Keratinocyte (primary cell): Measurements from ENCODE around the gene ASB13. TPM values are rescaled to one million over a fixed set of nuclear protein-coding genes. Genes with fewer than 3 reads are reported as not detected.

Source experiments
- DNase-seq: peaks from one replicate; pipeline ENCODE4 v3.0.0-alpha.2; 2011; ENCODE audit warnings: low read depth, missing footprints, low spot score
- FAIRE-seq: peaks from 2 replicates; lab custom pipeline; 2011; peaks lifted over from hg19 to GRCh38; lab: Jason Lieb, UNC
- H2AFZ ChIP-seq: 2 replicates; pipeline ENCODE4 v1.6.0; 2012; ENCODE audit warnings: low read length, control low read depth, inconsistent platforms; ENCODE audit not compliant: control insufficient read depth
- H3K27ac ChIP-seq: 2 replicates; pipeline ENCODE4 v1.5.1; 2011; ENCODE audit warnings: low read length; ENCODE audit not compliant: control insufficient read depth, insufficient read depth
- H3K27me3 ChIP-seq: 3 replicates; pipeline ENCODE4 v1.6.0; 2011; ENCODE audit warnings: low read length; ENCODE audit not compliant: control insufficient read depth, insufficient read depth; ENCODE audit errors: extremely low read depth
- H3K36me3 ChIP-seq, 2 experiments: 2 replicates in 1 of 2; 3 replicates in 1 of 2; pipeline ENCODE4 v1.5.1; 2011; ENCODE audit warnings: low read length in 2 of 2, mild to moderate bottlenecking in 1 of 2; ENCODE audit not compliant: control insufficient read depth in 2 of 2, insufficient read depth in 2 of 2; ENCODE audit errors: extremely low read depth in 1 of 2
- H3K4me1 ChIP-seq: 3 replicates; pipeline ENCODE4 v1.5.1; 2011; ENCODE audit warnings: low read length; ENCODE audit not compliant: control insufficient read depth, insufficient read depth; ENCODE audit errors: extremely low read depth
- H3K4me2 ChIP-seq: 3 replicates; pipeline ENCODE4 v1.6.0; 2011; ENCODE audit warnings: low read depth, low read length; ENCODE audit not compliant: control insufficient read depth, insufficient read depth; ENCODE audit errors: extremely low read depth
- H3K4me3 ChIP-seq, 3 experiments: fragments of 200-600 bp in 1 of 3; sonication (generic) in 1 of 3; 2 replicates in 2 of 3; 3 replicates in 1 of 3; pipeline ENCODE4 v1.5.1; 2011 to 2016; ENCODE audit warnings: low read length in 3 of 3, mild to moderate bottlenecking in 3 of 3, control low read depth in 2 of 3, inconsistent platforms in 1 of 3, low read depth in 1 of 3, mixed read lengths in 1 of 3, mixed run types in 1 of 3, moderate library complexity in 1 of 3; ENCODE audit not compliant: control insufficient read depth in 2 of 3, insufficient read depth in 2 of 3; ENCODE audit errors: extremely low read depth in 1 of 3
- H3K79me2 ChIP-seq: 2 replicates; pipeline ENCODE4 v1.6.0; 2012; ENCODE audit warnings: low read length; ENCODE audit not compliant: control insufficient read depth, insufficient read depth
- H3K9ac ChIP-seq: 3 replicates; pipeline ENCODE4 v1.6.0; 2011; ENCODE audit warnings: low read length; ENCODE audit not compliant: control insufficient read depth, insufficient read depth; ENCODE audit errors: extremely low read depth
- H3K9me1 ChIP-seq: 3 replicates; pipeline ENCODE4 v1.6.0; 2011; ENCODE audit warnings: low read length; ENCODE audit not compliant: control insufficient read depth, insufficient read depth; ENCODE audit errors: extremely low read depth
- H3K9me3 ChIP-seq: 2 replicates; pipeline ENCODE4 v1.5.1; 2012; ENCODE audit warnings: low read depth, low read length; ENCODE audit not compliant: control insufficient read depth
- H4K20me1 ChIP-seq: 3 replicates; pipeline ENCODE4 v1.6.0; 2011; ENCODE audit warnings: low read length; ENCODE audit not compliant: control insufficient read depth, insufficient read depth; ENCODE audit errors: extremely low read depth
- EZH2 ChIP-seq: IDR thresholded peaks from one replicate; pipeline ENCODE4 v1.6.1; 2012; ENCODE audit warnings: inconsistent platforms, mild to moderate bottlenecking, low read length, moderate library complexity
- dilution Hi-C: fragments of 300-500 bp; cut with MboI; formaldehyde crosslinking; loops from one replicate; pipeline ENCODE4 v1.7.0; 2020; ENCODE audit warnings: low sequenced_read_pairs; ENCODE audit not compliant: extremely low pct_ligation_motif_present
- polyA plus RNA-seq, 5 experiments: library from polyadenylated mRNA; depleted of rRNA in 3 of 5; stranded (reverse) in 3 of 5; stranded (forward) in 1 of 5; unstranded in 1 of 5; fragments of >200 nt; gene quantifications; 1 replicate in 1 of 5; 2 replicates in 3 of 5; 3 replicates in 1 of 5; pipeline versions ENCODE4 v1.2.1 to v1.2.3, GENCODE V29; 2011 to 2012; ENCODE audit warnings: missing spikeins in 2 of 5, low read depth in 1 of 5, low replicate concordance in 1 of 5
- TF ChIP-seq, protein P1 (sequence below), 3 experiments: IDR thresholded peaks in 1 of 3; conservative IDR thresholded peaks in 1 of 3; optimal IDR thresholded peaks in 1 of 3; 2 replicates in 2 of 3; 3 replicates in 1 of 3; pipeline versions ENCODE3 to v1.5.1; 2011; ENCODE audit warnings: low read length in 3 of 3, mild to moderate bottlenecking in 3 of 3, moderate library complexity in 2 of 3, control low read depth in 1 of 3, inconsistent platforms in 1 of 3; ENCODE audit not compliant: insufficient read depth in 2 of 3; ENCODE audit errors: extremely low read depth in 1 of 3

ASB13 gene
- polyA plus RNA-seq, 1 donor (not counting 4 experiments of a cell fraction or from before 2014, with no cell fraction given), result 6.4 TPM

GRCh38 chr10:5678397-5679036 lies 12.1 kb upstream of the ASB13 start:
- H3K79me2 ChIP-seq, result no peaks in the 10 kb centered on the region
- no peak overlapping the region for H3K4me2 ChIP-seq
- no peak for FAIRE-seq
- peaks cover 5% of the 10 kb centered on the region for H3K4me1 ChIP-seq
- no peaks in the 10 kb centered on the region for H3K27me3 ChIP-seq
- no peak overlapping the region for H3K27ac ChIP-seq
- dilution Hi-C loops, result no loop called here
- H3K9ac ChIP-seq, result no peak overlapping the region
- no peak for DNase-seq
- H3K9me1 ChIP-seq, result no peaks in the 10 kb centered on the region
- H3K36me3 ChIP-seq, result no peaks in the 10 kb centered on the region
- TF ChIP-seq, protein P1, sequence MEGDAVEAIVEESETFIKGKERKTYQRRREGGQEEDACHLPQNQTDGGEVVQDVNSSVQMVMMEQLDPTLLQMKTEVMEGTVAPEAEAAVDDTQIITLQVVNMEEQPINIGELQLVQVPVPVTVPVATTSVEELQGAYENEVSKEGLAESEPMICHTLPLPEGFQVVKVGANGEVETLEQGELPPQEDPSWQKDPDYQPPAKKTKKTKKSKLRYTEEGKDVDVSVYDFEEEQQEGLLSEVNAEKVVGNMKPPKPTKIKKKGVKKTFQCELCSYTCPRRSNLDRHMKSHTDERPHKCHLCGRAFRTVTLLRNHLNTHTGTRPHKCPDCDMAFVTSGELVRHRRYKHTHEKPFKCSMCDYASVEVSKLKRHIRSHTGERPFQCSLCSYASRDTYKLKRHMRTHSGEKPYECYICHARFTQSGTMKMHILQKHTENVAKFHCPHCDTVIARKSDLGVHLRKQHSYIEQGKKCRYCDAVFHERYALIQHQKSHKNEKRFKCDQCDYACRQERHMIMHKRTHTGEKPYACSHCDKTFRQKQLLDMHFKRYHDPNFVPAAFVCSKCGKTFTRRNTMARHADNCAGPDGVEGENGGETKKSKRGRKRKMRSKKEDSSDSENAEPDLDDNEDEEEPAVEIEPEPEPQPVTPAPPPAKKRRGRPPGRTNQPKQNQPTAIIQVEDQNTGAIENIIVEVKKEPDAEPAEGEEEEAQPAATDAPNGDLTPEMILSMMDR (optimal IDR thresholded peaks at IDR 0.05 in 1 of 3, IDR thresholded peaks at IDR 0.05 in 1 of 3, conservative IDR thresholded peaks at IDR 0.05 in 1 of 3; ENCODE audit: extremely low read depth in 1 of 3, insufficient read depth in 2 of 3, low read length in 3 of 3), result no peak
- no peak for TF ChIP-seq EZH2
- no peaks in the 10 kb centered on the region for H3K9me3 ChIP-seq
- no peak overlapping the region for H3K4me3 ChIP-seq
- H2AFZ ChIP-seq, result no peak overlapping the region
- H4K20me1 ChIP-seq, result no peaks in the 10 kb centered on the region

GRCh38 chr10:5670662-5671375 lies 4.4 kb upstream of the ASB13 start:
- Histone ChIP-seq H3K79me2 (no peaks in the 10 kb centered on the region), H3K4me1 (peaks cover 5% of the 10 kb centered on the region), H3K9ac (no peak overlapping the region), H2AFZ (no peak overlapping the region), H3K9me3 (no peaks in the 10 kb centered on the region), H3K36me3 (no peaks in the 10 kb centered on the region), H3K4me2 (no peak overlapping the region), H4K20me1 (no peaks in the 10 kb centered on the region), H3K27ac (no peak overlapping the region), H3K4me3 (no peak overlapping the region), H3K9me1 (no peaks in the 10 kb centered on the region), H3K27me3 (no peaks in the 10 kb centered on the region)
- no peak for FAIRE-seq
- no peak for DNase-seq
- no peak for TF ChIP-seq EZH2
- TF ChIP-seq, protein P1 (optimal IDR thresholded peaks at IDR 0.05 in 1 of 3, IDR thresholded peaks at IDR 0.05 in 1 of 3, conservative IDR thresholded peaks at IDR 0.05 in 1 of 3; ENCODE audit: extremely low read depth in 1 of 3, insufficient read depth in 2 of 3, low read length in 3 of 3), result no peak
- dilution Hi-C loops, result no loop called here
